ENCODE results near the gene CDKAL1.

DNA sequence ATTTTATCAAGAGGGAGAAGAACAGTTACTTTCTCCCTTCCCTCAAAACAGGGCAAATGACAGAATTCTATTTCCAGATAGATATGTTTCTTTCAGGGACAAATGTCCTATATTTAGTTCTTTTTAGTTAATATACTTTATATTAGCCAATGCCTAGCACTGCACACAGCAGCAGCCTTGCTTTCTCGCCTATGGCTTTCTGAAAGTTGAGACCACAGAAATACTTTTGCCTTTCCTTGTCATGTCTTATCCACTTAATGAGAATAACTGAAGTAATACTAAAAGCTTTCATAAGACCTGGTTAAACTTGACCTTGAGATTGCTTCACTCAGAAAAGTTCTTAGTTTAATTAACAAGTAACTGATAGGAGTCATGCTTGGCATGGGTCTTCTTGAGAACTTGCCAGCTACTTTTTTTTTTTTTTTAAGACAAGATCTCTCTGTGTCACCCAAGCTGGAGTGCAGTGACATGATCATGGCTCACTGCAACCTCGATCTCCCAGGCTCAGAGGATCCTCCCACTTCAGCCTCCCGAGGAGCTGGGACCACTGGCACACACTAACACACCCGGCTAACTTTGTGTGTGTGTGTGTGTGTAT lies 159.3 kb downstream of the CDKAL1 start:
- TF ChIP-seq, protein P1, sequence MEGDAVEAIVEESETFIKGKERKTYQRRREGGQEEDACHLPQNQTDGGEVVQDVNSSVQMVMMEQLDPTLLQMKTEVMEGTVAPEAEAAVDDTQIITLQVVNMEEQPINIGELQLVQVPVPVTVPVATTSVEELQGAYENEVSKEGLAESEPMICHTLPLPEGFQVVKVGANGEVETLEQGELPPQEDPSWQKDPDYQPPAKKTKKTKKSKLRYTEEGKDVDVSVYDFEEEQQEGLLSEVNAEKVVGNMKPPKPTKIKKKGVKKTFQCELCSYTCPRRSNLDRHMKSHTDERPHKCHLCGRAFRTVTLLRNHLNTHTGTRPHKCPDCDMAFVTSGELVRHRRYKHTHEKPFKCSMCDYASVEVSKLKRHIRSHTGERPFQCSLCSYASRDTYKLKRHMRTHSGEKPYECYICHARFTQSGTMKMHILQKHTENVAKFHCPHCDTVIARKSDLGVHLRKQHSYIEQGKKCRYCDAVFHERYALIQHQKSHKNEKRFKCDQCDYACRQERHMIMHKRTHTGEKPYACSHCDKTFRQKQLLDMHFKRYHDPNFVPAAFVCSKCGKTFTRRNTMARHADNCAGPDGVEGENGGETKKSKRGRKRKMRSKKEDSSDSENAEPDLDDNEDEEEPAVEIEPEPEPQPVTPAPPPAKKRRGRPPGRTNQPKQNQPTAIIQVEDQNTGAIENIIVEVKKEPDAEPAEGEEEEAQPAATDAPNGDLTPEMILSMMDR (IDR thresholded peaks at IDR 0.05) = no peak
- no peak for TF ChIP-seq POLR2A (IDR thresholded peaks at IDR 0.05)
- TF ChIP-seq POLR2AphosphoS5 (IDR thresholded peaks at IDR 0.05) = no peak
